GM23338 (cell line): ENCODE results near the gene CLCN2. TPM values are rescaled to one million over a fixed set of nuclear protein-coding genes. Genes with fewer than 3 reads are reported as not detected.

Experiments used
- ATAC-seq: fragments of 200-7000 bp; cut with Tn5 transposase; 3 replicates; pipeline ENCODE4 v1.9.1; 2020
- DNase-seq: peaks from one replicate; pipeline ENCODE4 v3.0.0-alpha.2; 2015; ENCODE audit warnings: low spot score
- H2AFZ ChIP-seq: fragments of 200-600 bp; sonication (generic); 2 replicates; pipeline ENCODE4 v1.8.0; 2016; ENCODE audit warnings: antibody characterized with exemption, mild to moderate bottlenecking, moderate library complexity
- H3F3A ChIP-seq: fragments of 200-600 bp; sonication (generic); replicated peaks from 2 replicates; pipeline ENCODE4 v1.8.0; 2017; ENCODE audit warnings: antibody characterized with exemption, mixed run types, low read depth
- H3K27ac ChIP-seq: fragments of 200-600 bp; sonication (generic); 2 replicates; pipeline ENCODE4 v1.6.1; 2016; ENCODE audit warnings: low read depth
- H3K27me3 ChIP-seq: fragments of 200-600 bp; sonication (generic); 2 replicates; pipeline ENCODE4 v1.8.0; 2016; ENCODE audit warnings: mild to moderate bottlenecking, mixed run types, moderate library complexity; ENCODE audit not compliant: insufficient read depth
- H3K36me3 ChIP-seq: fragments of 200-600 bp; sonication (generic); 2 replicates; pipeline ENCODE4 v1.8.0; 2016; ENCODE audit warnings: mild to moderate bottlenecking; ENCODE audit not compliant: insufficient read depth
- H3K4me1 ChIP-seq: fragments of 200-600 bp; sonication (generic); 2 replicates; pipeline ENCODE4 v1.8.0; 2016; ENCODE audit warnings: mild to moderate bottlenecking, moderate library complexity; ENCODE audit not compliant: insufficient read depth
- H3K4me2 ChIP-seq: fragments of 200-600 bp; sonication (generic); 2 replicates; pipeline ENCODE4 v1.7.1; 2017; ENCODE audit warnings: mixed run types
- H3K4me3 ChIP-seq: fragments of 200-600 bp; sonication (generic); 2 replicates; pipeline ENCODE4 v1.6.1; 2016; ENCODE audit warnings: mixed run types
- H3K79me2 ChIP-seq: fragments of 200-600 bp; sonication (generic); replicated peaks from 2 replicates; pipeline ENCODE4 v1.8.0; 2017; ENCODE audit warnings: mild to moderate bottlenecking; ENCODE audit not compliant: insufficient read depth
- H3K9me2 ChIP-seq: fragments of 200-600 bp; sonication (generic); 2 replicates; pipeline ENCODE4 v1.8.0; 2017; ENCODE audit not compliant: insufficient read depth
- H4K20me1 ChIP-seq: fragments of 200-600 bp; sonication (generic); replicated peaks from 2 replicates; pipeline ENCODE4 v1.8.0; 2017; ENCODE audit warnings: mild to moderate bottlenecking; ENCODE audit not compliant: insufficient read depth
- H3K27ac Mint-ChIP-seq: 2 replicates; pipeline ENCODE4 v1.8.0; 2020; ENCODE audit warnings: inconsistent platforms, mild to moderate bottlenecking, moderate library complexity, mixed read lengths
- H3K27me3 Mint-ChIP-seq: 3 replicates; pipeline ENCODE4 v1.8.0; 2022; ENCODE audit warnings: low read depth, mild to moderate bottlenecking, moderate library complexity, mixed read lengths, inconsistent platforms; ENCODE audit not compliant: insufficient read depth, poor library complexity
- H3K36me3 Mint-ChIP-seq: 3 replicates; pipeline ENCODE4 v1.8.0; 2021; ENCODE audit warnings: low read depth, mild to moderate bottlenecking, inconsistent platforms, moderate library complexity, mixed read lengths
- H3K4me1 Mint-ChIP-seq: 3 replicates; pipeline ENCODE4 v1.8.0; 2020; ENCODE audit warnings: mild to moderate bottlenecking, inconsistent platforms, mixed read lengths
- H3K4me3 Mint-ChIP-seq: 3 replicates; pipeline ENCODE4 v1.8.0; 2021; ENCODE audit warnings: moderate library complexity, mild to moderate bottlenecking, inconsistent platforms, mixed read lengths
- H3K9me3 Mint-ChIP-seq: 3 replicates; pipeline ENCODE4 v1.8.0; 2020; ENCODE audit warnings: moderate library complexity, mild to moderate bottlenecking, inconsistent platforms, mixed read lengths
- CREB1 ChIP-seq: fragments of 250-450 bp; sonication (Bioruptor Pico); IDR thresholded peaks from 2 replicates; pipeline ENCODE4 v1.5.0; 2020; ENCODE audit warnings: low read depth, mild to moderate bottlenecking, moderate library complexity
- JUNB ChIP-seq: IDR thresholded peaks from one replicate; pipeline ENCODE4 v1.6.1; 2016; ENCODE audit warnings: antibody characterized with exemption; ENCODE audit not compliant: unreplicated experiment
- NANOG ChIP-seq: IDR thresholded peaks from 2 replicates; pipeline ENCODE4 v1.6.1; 2016; ENCODE audit warnings: antibody characterized with exemption, borderline replicate concordance
- POLR2AphosphoS5 ChIP-seq: IDR thresholded peaks from 2 replicates; pipeline ENCODE4 v1.6.1; 2016; ENCODE audit warnings: antibody characterized with exemption, low read depth
- ZNF114 ChIP-seq: fragments of 250-450 bp; sonication (Bioruptor Pico); IDR thresholded peaks from 2 replicates; pipeline ENCODE4 v1.5.0; 2020; ENCODE audit warnings: mild to moderate bottlenecking, moderate library complexity
- ZNF331 ChIP-seq: fragments of 250-450 bp; sonication (Bioruptor Pico); IDR thresholded peaks from 2 replicates; pipeline ENCODE4 v1.5.0; 2020; ENCODE audit warnings: low read depth, mild to moderate bottlenecking, moderate library complexity
- polyA plus RNA-seq: library from polyadenylated mRNA; unstranded; fragments of >200 nt; fragmentation: Nextera tagmentation; extraction: Ambion mirVana; gene quantifications from 2 replicates; pipeline ENCODE4 v1.2.1, GENCODE V29; 2016
- total RNA-seq: library from RNA; depleted of rRNA; stranded (reverse); fragments of >200 nt; shearing (Covaris generic); gene quantifications from 2 replicates; pipeline ENCODE4 v1.2.3, GENCODE V29; 2014
- TF ChIP-seq, protein P1 (sequence below), 2 experiments: fragments of 200-600 bp in 1 of 2; sonication (generic) in 1 of 2; conservative IDR thresholded peaks; 2 replicates each; pipeline versions ENCODE4 v1.5.1 to v1.6.1; 2016 to 2017; ENCODE audit warnings: antibody characterized with exemption in 2 of 2, low read depth in 2 of 2, mild to moderate bottlenecking in 2 of 2, moderate library complexity in 1 of 2
- TF ChIP-seq, protein P2 (sequence below): fragments of 250-450 bp; sonication (Bioruptor Pico); IDR thresholded peaks from 2 replicates; pipeline ENCODE4 v1.5.0; 2020; ENCODE audit warnings: mild to moderate bottlenecking, moderate library complexity
- TF ChIP-seq, protein P3 (sequence below): IDR thresholded peaks from 2 replicates; pipeline ENCODE4 v1.6.1; 2016; ENCODE audit warnings: antibody characterized with exemption
- TF ChIP-seq, protein P4 (sequence below): IDR thresholded peaks from one replicate; pipeline ENCODE4 v1.6.1; 2018; ENCODE audit warnings: antibody characterized with exemption; ENCODE audit not compliant: unreplicated experiment

The CLCN2 gene
- total and polyA plus RNA-seq, 2 experiments from 2014 or later = 7.0 to 9.2 TPM

DNA sequence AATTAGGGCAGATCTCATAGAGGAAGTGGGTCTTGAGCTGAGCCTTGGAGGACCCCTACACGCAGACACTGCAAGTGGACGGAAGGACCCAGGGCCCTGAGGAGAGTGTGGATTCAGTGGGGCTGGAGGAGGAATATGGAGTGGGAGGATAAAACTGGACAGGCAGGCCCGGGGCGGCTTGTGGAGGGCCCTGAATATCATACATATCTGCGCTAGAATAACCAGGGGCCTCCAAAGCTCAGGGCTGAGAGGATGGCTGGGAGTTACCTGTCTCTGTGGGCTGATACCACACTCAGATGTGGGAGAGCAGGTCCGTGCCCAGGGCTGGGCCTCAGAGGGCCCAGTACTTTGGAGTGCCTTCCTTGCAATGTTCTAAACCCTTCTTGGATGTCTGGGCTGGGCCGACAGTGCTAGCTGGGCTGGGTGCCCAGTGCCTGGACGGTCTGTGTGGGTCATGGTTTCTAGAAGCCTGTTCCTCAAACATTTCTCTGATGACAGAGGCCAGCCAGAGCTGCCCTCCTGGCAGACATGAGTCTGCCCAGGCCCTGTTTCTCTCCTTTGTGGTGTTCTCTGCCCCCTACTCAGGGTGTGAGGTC lies 48.0 kb upstream of the CLCN2 start (continued):
- no peak for TF ChIP-seq CREB1 (CRISPR knock-in tag)
- TF ChIP-seq JUNB = no peak
- no peak for TF ChIP-seq POLR2AphosphoS5
- TF ChIP-seq, protein P1, sequence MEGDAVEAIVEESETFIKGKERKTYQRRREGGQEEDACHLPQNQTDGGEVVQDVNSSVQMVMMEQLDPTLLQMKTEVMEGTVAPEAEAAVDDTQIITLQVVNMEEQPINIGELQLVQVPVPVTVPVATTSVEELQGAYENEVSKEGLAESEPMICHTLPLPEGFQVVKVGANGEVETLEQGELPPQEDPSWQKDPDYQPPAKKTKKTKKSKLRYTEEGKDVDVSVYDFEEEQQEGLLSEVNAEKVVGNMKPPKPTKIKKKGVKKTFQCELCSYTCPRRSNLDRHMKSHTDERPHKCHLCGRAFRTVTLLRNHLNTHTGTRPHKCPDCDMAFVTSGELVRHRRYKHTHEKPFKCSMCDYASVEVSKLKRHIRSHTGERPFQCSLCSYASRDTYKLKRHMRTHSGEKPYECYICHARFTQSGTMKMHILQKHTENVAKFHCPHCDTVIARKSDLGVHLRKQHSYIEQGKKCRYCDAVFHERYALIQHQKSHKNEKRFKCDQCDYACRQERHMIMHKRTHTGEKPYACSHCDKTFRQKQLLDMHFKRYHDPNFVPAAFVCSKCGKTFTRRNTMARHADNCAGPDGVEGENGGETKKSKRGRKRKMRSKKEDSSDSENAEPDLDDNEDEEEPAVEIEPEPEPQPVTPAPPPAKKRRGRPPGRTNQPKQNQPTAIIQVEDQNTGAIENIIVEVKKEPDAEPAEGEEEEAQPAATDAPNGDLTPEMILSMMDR (conservative IDR thresholded peaks at IDR 0.05; ENCODE audit: low read depth in 2 of 2) = no peak

DNA sequence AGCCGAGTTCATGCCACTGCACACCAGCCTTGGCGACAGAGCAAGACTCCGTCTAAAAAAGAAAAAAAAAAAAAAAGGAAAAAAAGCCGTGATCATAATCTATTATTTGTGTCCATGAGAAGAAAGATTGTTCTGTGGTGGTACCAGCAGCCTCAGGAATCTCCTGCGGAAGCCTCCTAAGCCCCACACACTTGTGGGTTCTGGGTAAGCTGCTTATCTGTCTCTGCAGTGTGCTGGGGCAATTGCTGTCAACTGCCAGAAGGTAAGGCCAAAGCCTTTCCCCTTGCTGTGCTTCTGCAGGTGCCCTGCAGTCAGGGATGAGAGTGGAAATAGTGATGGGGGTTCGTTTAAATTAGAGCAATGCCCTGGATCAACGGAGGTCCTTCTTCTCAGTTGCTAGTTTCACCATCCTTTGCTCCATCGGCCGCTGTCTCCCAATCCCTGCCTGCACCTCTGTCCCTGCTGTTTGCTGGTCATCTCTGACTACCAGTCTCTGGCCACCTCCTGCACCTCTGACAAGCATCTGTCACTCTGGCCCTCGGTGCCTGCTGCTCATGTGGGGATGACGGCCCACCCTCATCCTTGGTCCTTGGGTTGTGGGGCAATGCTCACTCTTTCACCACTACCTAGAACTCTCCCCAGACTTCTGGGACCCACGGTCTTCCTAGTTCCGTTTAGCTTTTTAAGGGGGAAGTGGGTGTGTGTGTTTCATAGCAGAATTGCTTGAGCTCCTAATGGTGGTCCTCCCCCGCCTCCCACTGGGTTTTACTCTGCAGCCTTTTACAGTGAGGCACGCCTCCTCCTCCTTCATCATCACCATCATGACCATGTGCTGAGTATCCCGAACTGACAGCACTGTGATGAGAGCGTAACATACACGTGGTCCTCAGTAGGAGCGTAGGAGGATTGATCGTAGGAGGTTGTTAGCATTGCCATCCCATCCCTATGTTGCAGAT lies 43.9 kb upstream of the CLCN2 start:
- H3K27me3 Mint-ChIP-seq = peaks cover 14% of the 10 kb centered on the region
- Histone ChIP-seq H3K4me1 (no peaks in the 10 kb centered on the region), H3F3A (no peaks in the 10 kb centered on the region), H3K4me3 (no peak overlapping the region), H4K20me1 (no peaks in the 10 kb centered on the region), H2AFZ (0 out of 2 replicates have a peak overlapping the region, but pooled peaks have one; percentile 18), H3K27me3 (no peaks in the 10 kb centered on the region), H3K36me3 (no peaks in the 10 kb centered on the region), H3K79me2 (no peaks in the 10 kb centered on the region), H3K4me2 (no peak overlapping the region), H3K27ac (no peak overlapping the region), H3K9me2 (no peaks in the 10 kb centered on the region)
- no peak overlapping the region for H3K4me3 Mint-ChIP-seq
- H3K4me1 Mint-ChIP-seq = no peaks in the 10 kb centered on the region
- ATAC-seq = no peak
- H3K9me3 Mint-ChIP-seq = no peaks in the 10 kb centered on the region
- DNase-seq = no peak
- no peak overlapping the region for H3K27ac Mint-ChIP-seq
- no peaks in the 10 kb centered on the region for H3K36me3 Mint-ChIP-seq
- TF ChIP-seq ZNF114 (CRISPR knock-in tag) = no peak
- TF ChIP-seq, protein P2, sequence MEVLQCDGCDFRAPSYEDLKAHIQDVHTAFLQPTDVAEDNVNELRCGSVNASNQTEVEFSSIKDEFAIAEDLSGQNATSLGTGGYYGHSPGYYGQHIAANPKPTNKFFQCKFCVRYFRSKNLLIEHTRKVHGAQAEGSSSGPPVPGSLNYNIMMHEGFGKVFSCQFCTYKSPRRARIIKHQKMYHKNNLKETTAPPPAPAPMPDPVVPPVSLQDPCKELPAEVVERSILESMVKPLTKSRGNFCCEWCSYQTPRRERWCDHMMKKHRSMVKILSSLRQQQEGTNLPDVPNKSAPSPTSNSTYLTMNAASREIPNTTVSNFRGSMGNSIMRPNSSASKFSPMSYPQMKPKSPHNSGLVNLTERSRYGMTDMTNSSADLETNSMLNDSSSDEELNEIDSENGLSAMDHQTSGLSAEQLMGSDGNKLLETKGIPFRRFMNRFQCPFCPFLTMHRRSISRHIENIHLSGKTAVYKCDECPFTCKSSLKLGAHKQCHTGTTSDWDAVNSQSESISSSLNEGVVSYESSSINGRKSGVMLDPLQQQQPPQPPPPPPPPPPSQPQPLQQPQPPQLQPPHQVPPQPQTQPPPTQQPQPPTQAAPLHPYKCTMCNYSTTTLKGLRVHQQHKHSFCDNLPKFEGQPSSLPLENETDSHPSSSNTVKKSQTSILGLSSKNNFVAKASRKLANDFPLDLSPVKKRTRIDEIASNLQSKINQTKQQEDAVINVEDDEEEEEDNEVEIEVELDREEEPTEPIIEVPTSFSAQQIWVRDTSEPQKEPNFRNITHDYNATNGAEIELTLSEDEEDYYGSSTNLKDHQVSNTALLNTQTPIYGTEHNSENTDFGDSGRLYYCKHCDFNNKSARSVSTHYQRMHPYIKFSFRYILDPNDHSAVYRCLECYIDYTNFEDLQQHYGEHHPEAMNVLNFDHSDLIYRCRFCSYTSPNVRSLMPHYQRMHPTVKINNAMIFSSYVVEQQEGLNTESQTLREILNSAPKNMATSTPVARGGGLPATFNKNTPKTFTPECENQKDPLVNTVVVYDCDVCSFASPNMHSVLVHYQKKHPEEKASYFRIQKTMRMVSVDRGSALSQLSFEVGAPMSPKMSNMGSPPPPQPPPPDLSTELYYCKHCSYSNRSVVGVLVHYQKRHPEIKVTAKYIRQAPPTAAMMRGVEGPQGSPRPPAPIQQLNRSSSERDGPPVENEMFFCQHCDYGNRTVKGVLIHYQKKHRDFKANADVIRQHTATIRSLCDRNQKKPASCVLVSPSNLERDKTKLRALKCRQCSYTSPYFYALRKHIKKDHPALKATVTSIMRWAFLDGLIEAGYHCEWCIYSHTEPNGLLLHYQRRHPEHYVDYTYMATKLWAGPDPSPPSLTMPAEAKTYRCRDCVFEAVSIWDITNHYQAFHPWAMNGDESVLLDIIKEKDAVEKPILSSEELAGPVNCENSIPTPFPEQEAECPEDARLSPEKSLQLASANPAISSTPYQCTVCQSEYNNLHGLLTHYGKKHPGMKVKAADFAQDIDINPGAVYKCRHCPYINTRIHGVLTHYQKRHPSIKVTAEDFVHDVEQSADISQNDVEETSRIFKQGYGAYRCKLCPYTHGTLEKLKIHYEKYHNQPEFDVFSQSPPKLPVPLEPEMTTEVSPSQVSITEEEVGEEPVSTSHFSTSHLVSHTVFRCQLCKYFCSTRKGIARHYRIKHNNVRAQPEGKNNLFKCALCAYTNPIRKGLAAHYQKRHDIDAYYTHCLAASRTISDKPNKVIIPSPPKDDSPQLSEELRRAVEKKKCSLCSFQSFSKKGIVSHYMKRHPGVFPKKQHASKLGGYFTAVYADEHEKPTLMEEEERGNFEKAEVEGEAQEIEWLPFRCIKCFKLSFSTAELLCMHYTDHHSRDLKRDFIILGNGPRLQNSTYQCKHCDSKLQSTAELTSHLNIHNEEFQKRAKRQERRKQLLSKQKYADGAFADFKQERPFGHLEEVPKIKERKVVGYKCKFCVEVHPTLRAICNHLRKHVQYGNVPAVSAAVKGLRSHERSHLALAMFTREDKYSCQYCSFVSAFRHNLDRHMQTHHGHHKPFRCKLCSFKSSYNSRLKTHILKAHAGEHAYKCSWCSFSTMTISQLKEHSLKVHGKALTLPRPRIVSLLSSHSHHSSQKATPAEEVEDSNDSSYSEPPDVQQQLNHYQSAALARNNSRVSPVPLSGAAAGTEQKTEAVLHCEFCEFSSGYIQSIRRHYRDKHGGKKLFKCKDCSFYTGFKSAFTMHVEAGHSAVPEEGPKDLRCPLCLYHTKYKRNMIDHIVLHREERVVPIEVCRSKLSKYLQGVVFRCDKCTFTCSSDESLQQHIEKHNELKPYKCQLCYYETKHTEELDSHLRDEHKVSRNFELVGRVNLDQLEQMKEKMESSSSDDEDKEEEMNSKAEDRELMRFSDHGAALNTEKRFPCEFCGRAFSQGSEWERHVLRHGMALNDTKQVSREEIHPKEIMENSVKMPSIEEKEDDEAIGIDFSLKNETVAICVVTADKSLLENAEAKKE (CRISPR knock-in tag) = no peak
- TF ChIP-seq, protein P3, sequence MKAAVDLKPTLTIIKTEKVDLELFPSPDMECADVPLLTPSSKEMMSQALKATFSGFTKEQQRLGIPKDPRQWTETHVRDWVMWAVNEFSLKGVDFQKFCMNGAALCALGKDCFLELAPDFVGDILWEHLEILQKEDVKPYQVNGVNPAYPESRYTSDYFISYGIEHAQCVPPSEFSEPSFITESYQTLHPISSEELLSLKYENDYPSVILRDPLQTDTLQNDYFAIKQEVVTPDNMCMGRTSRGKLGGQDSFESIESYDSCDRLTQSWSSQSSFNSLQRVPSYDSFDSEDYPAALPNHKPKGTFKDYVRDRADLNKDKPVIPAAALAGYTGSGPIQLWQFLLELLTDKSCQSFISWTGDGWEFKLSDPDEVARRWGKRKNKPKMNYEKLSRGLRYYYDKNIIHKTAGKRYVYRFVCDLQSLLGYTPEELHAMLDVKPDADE = no peak
- no peak for TF ChIP-seq CREB1 (CRISPR knock-in tag)
- TF ChIP-seq, protein P4, sequence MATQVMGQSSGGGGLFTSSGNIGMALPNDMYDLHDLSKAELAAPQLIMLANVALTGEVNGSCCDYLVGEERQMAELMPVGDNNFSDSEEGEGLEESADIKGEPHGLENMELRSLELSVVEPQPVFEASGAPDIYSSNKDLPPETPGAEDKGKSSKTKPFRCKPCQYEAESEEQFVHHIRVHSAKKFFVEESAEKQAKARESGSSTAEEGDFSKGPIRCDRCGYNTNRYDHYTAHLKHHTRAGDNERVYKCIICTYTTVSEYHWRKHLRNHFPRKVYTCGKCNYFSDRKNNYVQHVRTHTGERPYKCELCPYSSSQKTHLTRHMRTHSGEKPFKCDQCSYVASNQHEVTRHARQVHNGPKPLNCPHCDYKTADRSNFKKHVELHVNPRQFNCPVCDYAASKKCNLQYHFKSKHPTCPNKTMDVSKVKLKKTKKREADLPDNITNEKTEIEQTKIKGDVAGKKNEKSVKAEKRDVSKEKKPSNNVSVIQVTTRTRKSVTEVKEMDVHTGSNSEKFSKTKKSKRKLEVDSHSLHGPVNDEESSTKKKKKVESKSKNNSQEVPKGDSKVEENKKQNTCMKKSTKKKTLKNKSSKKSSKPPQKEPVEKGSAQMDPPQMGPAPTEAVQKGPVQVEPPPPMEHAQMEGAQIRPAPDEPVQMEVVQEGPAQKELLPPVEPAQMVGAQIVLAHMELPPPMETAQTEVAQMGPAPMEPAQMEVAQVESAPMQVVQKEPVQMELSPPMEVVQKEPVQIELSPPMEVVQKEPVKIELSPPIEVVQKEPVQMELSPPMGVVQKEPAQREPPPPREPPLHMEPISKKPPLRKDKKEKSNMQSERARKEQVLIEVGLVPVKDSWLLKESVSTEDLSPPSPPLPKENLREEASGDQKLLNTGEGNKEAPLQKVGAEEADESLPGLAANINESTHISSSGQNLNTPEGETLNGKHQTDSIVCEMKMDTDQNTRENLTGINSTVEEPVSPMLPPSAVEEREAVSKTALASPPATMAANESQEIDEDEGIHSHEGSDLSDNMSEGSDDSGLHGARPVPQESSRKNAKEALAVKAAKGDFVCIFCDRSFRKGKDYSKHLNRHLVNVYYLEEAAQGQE = no peak
- no peak for TF ChIP-seq ZNF331 (CRISPR knock-in tag)
- no peak for TF ChIP-seq JUNB
- no peak for TF ChIP-seq NANOG
- no peak for TF ChIP-seq POLR2AphosphoS5
